Measurements from ENCODE around the gene COG2.
"Not testable (repeated sequence)": the region's sequence is repeated elsewhere in the genome, so short reads cannot be mapped to it uniquely, and the experiment has no call there.

COG2 gene

DNA sequence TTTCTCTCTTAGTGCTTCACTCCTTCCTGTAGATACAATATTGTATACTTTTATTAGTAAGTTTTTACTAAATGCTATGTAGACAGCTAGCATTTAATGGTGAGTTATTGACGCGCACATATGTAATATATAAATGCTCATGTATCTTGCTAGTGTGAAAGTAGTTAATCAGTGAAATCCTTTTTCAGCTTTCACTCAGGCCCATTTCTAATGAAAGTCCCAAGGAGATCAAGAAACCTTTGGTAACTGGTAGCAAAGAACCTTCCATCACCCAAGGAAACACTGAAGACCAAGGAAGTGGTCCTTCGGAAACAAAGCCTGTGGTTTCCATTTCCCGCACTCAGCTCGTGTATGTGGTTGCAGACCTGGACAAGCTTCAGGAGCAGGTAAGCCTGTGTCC, 44.5 kb downstream of the COG2 start:
- Histone ChIP-seq H3K36me3 (ENCODE audit: insufficient read depth, low read length) (peaks cover 3% of the 10 kb centered on the region; the same call in 1 of the 2 replicates), H3K27ac (ENCODE audit: low read depth, low read length) (no peak overlapping the region), H3K27me3 (ENCODE audit: insufficient read depth, low read length) (no peaks in the 10 kb centered on the region), H2AFZ (ENCODE audit: low read length, unreplicated experiment) (no peak overlapping the region), H3K79me2 (ENCODE audit: control insufficient read depth, insufficient read depth, low read length, unreplicated experiment) (no peaks in the 10 kb centered on the region), H3K4me1 (ENCODE audit: control insufficient read depth, insufficient read depth, low read length, unreplicated experiment) (peaks cover 13% of the 10 kb centered on the region), H3K4me3 (ENCODE audit: low read depth, low read length) (no peak overlapping the region)

DNA sequence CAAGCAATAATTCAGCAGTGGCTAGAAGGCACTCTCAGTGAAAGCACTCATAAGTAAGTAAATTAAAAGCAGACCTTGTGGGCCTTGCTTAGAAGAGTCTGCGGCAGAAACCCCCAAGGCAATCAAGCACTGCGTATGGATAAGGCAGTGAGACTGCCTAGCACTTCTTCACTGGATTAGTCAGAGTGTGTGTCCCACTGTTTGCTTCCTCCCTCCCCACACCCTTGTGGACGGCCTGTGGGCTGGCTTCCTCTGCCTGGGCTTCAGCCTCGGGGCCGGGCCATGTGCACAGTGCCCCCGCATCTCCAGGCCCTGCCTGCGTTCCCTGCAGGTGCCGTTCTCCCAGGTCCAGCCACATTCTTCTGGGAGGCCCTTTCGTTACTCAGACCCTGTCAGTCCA, 47.8 kb downstream of the COG2 start:
- Histone ChIP-seq H3K79me2 (ENCODE audit: control insufficient read depth, insufficient read depth, low read length, unreplicated experiment) (no peaks in the 10 kb centered on the region), H2AFZ (ENCODE audit: low read length, unreplicated experiment) (no peak overlapping the region), H3K4me1 (ENCODE audit: control insufficient read depth, insufficient read depth, low read length, unreplicated experiment) (no peaks in the 10 kb centered on the region), H3K27ac (ENCODE audit: low read depth, low read length) (no peak overlapping the region), H3K36me3 (ENCODE audit: insufficient read depth, low read length) (peaks cover 3% of the 10 kb centered on the region; the same call in 1 of the 2 replicates), H3K4me3 (ENCODE audit: low read depth, low read length) (no peak overlapping the region), H3K27me3 (ENCODE audit: insufficient read depth, low read length) (no peaks in the 10 kb centered on the region)

GRCh38 chr1:230691615-230692014, 49.3 kb downstream of the COG2 start:
- no peak overlapping the region for H3K27ac ChIP-seq (ENCODE audit: low read depth, low read length)
- no peak overlapping the region for H3K4me3 ChIP-seq (ENCODE audit: low read depth, low read length)
- H3K27me3 ChIP-seq (ENCODE audit: insufficient read depth, low read length) = no peaks in the 10 kb centered on the region
- no peak overlapping the region for H2AFZ ChIP-seq (ENCODE audit: low read length, unreplicated experiment)
- peaks cover 3% of the 10 kb centered on the region; the same call in 1 of the 2 replicates for H3K36me3 ChIP-seq (ENCODE audit: insufficient read depth, low read length)
- no peaks in the 10 kb centered on the region for H3K4me1 ChIP-seq (ENCODE audit: control insufficient read depth, insufficient read depth, low read length, unreplicated experiment)
- H3K79me2 ChIP-seq (ENCODE audit: control insufficient read depth, insufficient read depth, low read length, unreplicated experiment) = no peaks in the 10 kb centered on the region

DNA sequence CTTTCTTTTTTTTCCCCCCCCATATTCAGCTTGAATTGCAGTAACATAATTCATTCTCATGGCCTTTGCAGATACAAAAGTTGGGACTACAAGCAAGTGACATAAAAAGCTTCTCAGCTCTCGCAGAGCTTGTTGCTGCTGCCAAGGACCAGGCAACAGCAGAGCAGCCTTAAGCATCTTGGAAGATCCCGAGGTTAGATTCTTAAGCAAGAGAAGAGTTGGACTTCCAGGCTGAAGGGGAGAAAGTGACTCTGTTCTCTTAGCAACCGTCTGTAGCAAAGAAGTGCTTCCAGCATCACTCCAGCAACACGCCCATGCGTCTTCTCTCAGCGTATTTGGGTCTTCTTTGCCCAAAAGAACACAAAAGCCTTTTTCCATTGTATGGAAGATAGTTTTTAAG, 50.9 kb downstream of the COG2 start:
- H3K4me1 ChIP-seq (ENCODE audit: control insufficient read depth, insufficient read depth, low read length, unreplicated experiment) = no peaks in the 10 kb centered on the region
- no peak overlapping the region for H3K4me3 ChIP-seq (ENCODE audit: low read depth, low read length)
- H3K36me3 ChIP-seq (ENCODE audit: insufficient read depth, low read length) = 0 out of 2 replicates have a peak, but pooled peaks cover 3% of the 10 kb centered on the region
- H3K27ac ChIP-seq (ENCODE audit: low read depth, low read length) = no peak overlapping the region
- no peaks in the 10 kb centered on the region for H3K27me3 ChIP-seq (ENCODE audit: insufficient read depth, low read length)
- no peak overlapping the region for H2AFZ ChIP-seq (ENCODE audit: low read length, unreplicated experiment)
- no peaks in the 10 kb centered on the region for H3K79me2 ChIP-seq (ENCODE audit: control insufficient read depth, insufficient read depth, low read length, unreplicated experiment)

- H3K4me3 ChIP-seq (ENCODE audit: low read depth, low read length) = no peak overlapping the region
- H3K36me3 ChIP-seq (ENCODE audit: insufficient read depth, low read length) = 0 out of 2 replicates have a peak, but pooled peaks cover 3% of the 10 kb centered on the region
- no peak overlapping the region for H3K27ac ChIP-seq (ENCODE audit: low read depth, low read length)
- no peaks in the 10 kb centered on the region for H3K4me1 ChIP-seq (ENCODE audit: control insufficient read depth, insufficient read depth, low read length, unreplicated experiment)
- H3K79me2 ChIP-seq (ENCODE audit: control insufficient read depth, insufficient read depth, low read length, unreplicated experiment) = no peaks in the 10 kb centered on the region
- no peak overlapping the region for H2AFZ ChIP-seq (ENCODE audit: low read length, unreplicated experiment)
- H3K27me3 ChIP-seq (ENCODE audit: insufficient read depth, low read length) = 0 out of 2 replicates have a peak, but pooled peaks cover 1% of the 10 kb centered on the region
Measured at GRCh38 chr1:230693777-230694176, 51.5 kb downstream of the COG2 start.

- H3K79me2 ChIP-seq (ENCODE audit: control insufficient read depth, insufficient read depth, low read length, unreplicated experiment) = no peaks in the 10 kb centered on the region
- H2AFZ ChIP-seq (ENCODE audit: low read length, unreplicated experiment) = no peak overlapping the region
- no peak overlapping the region for H3K4me3 ChIP-seq (ENCODE audit: low read depth, low read length)
- no peak overlapping the region for H3K27ac ChIP-seq (ENCODE audit: low read depth, low read length)
- 0 out of 2 replicates have a peak, but pooled peaks cover 3% of the 10 kb centered on the region for H3K36me3 ChIP-seq (ENCODE audit: insufficient read depth, low read length)
- peaks cover 5% of the 10 kb centered on the region; the same call in 1 of the 2 replicates for H3K27me3 ChIP-seq (ENCODE audit: insufficient read depth, low read length)
- H3K4me1 ChIP-seq (ENCODE audit: control insufficient read depth, insufficient read depth, low read length, unreplicated experiment) = no peaks in the 10 kb centered on the region
Measured at GRCh38 chr1:230694464-230694863, 52.2 kb downstream of the COG2 start.

DNA sequence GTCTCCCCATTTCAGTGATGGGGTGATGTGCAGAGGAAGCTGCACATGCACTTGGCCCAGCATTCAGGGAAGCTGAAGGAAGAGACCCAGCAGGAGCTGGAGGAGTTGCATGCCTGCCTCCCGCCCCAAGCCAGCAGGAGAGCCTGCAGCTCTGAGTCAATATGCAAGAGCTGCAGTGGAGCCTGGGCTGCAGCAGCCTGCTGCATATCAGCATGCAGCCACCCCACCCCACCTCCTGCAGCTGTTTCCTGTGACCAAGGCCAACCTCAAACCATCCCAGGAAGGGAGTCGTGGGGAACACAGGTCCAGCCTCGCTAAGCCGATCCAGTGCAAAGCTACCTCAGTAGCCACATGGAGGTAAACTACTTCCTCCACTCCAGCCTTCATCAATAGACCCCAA, 52.7 kb downstream of the COG2 start:
- peaks cover 10% of the 10 kb centered on the region; the same call in 1 of the 2 replicates for H3K27me3 ChIP-seq (ENCODE audit: insufficient read depth, low read length)
- no peak overlapping the region for H3K27ac ChIP-seq (ENCODE audit: low read depth, low read length)
- 0 out of 2 replicates have a peak, but pooled peaks cover 3% of the 10 kb centered on the region for H3K36me3 ChIP-seq (ENCODE audit: insufficient read depth, low read length)
- no peak overlapping the region for H2AFZ ChIP-seq (ENCODE audit: low read length, unreplicated experiment)
- H3K79me2 ChIP-seq (ENCODE audit: control insufficient read depth, insufficient read depth, low read length, unreplicated experiment) = no peaks in the 10 kb centered on the region
- no peak overlapping the region for H3K4me3 ChIP-seq (ENCODE audit: low read depth, low read length)
- H3K4me1 ChIP-seq (ENCODE audit: control insufficient read depth, insufficient read depth, low read length, unreplicated experiment) = no peaks in the 10 kb centered on the region

GRCh38 chr1:230696218-230696617, 53.9 kb downstream of the COG2 start:
- Histone ChIP-seq H3K4me3 (ENCODE audit: low read depth, low read length) (no peak overlapping the region), H3K36me3 (ENCODE audit: insufficient read depth, low read length) (0 out of 2 replicates have a peak, but pooled peaks cover 2% of the 10 kb centered on the region), H3K27ac (ENCODE audit: low read depth, low read length) (no peak overlapping the region)

GRCh38 chr1:230696722-230697437, 54.6 kb downstream of the COG2 start:
- H3K79me2 ChIP-seq (ENCODE audit: control insufficient read depth, insufficient read depth, low read length, unreplicated experiment) = no peaks in the 10 kb centered on the region
- no peak overlapping the region for H2AFZ ChIP-seq (ENCODE audit: low read length, unreplicated experiment)
- H3K27ac ChIP-seq (ENCODE audit: low read depth, low read length) = no peak overlapping the region
- H3K4me1 ChIP-seq (ENCODE audit: control insufficient read depth, insufficient read depth, low read length, unreplicated experiment) = no peaks in the 10 kb centered on the region
- no peaks in the 10 kb centered on the region for H3K36me3 ChIP-seq (ENCODE audit: insufficient read depth, low read length)
- H3K4me3 ChIP-seq (ENCODE audit: low read depth, low read length) = no peak overlapping the region
- peaks cover 22% of the 10 kb centered on the region; the same call in 1 of the 2 replicates for H3K27me3 ChIP-seq (ENCODE audit: insufficient read depth, low read length)

More at GRCh38 chr1:230696218-230696617, 53.9 kb downstream of the COG2 start:
- Histone ChIP-seq H3K79me2 (ENCODE audit: control insufficient read depth, insufficient read depth, low read length, unreplicated experiment) (no peaks in the 10 kb centered on the region), H3K4me1 (ENCODE audit: control insufficient read depth, insufficient read depth, low read length, unreplicated experiment) (no peaks in the 10 kb centered on the region), H3K27me3 (ENCODE audit: insufficient read depth, low read length) (peaks cover 15% of the 10 kb centered on the region; the same call in 1 of the 2 replicates), H2AFZ (ENCODE audit: low read length, unreplicated experiment) (no peak overlapping the region)

GRCh38 chr1:230698130-230698529, 55.8 kb downstream of the COG2 start:
- Histone ChIP-seq H3K4me1 (ENCODE audit: control insufficient read depth, insufficient read depth, low read length, unreplicated experiment) (no peaks in the 10 kb centered on the region), H3K79me2 (ENCODE audit: control insufficient read depth, insufficient read depth, low read length, unreplicated experiment) (no peaks in the 10 kb centered on the region), H2AFZ (ENCODE audit: low read length, unreplicated experiment) (no peak overlapping the region), H3K27me3 (ENCODE audit: insufficient read depth, low read length) (peaks cover 27% of the 10 kb centered on the region; the same call in 1 of the 2 replicates), H3K4me3 (ENCODE audit: low read depth, low read length) (no peak overlapping the region), H3K27ac (ENCODE audit: low read depth, low read length) (no peak overlapping the region), H3K36me3 (ENCODE audit: insufficient read depth, low read length) (no peaks in the 10 kb centered on the region)

DNA sequence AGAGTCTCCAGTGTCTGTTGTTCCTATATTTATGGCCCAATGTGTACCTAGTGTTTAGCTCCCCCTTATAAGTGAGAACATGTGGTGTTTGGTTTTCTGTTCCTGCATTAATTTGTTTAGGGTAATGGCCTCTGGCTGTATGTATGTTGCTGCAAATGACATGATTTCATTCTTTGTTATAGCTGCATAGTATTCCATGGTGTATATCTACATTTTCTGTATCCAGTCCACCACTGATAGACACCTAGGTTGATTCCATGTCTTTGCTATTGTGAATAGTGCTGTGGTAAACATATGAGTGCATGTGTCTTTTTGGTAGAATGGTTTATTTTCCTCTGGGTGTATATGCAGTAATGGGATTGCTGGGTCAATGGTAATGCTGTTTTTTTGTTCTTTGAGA, 56.7 kb downstream of the COG2 start:
- H2AFZ ChIP-seq (ENCODE audit: low read length, unreplicated experiment); H3K36me3 ChIP-seq (ENCODE audit: insufficient read depth, low read length); H3K27ac ChIP-seq (ENCODE audit: low read depth, low read length); H3K4me1 ChIP-seq (ENCODE audit: control insufficient read depth, insufficient read depth, low read length, unreplicated experiment); H3K79me2 ChIP-seq (ENCODE audit: control insufficient read depth, insufficient read depth, low read length, unreplicated experiment); H3K4me3 ChIP-seq (ENCODE audit: low read depth, low read length): not testable (repeated sequence)
- H3K27me3 ChIP-seq (ENCODE audit: insufficient read depth, low read length) = peaks cover 27% of the 10 kb centered on the region; the same call in 1 of the 2 replicates

All from ACC112 (cell line).